H9 (cell line): ENCODE results near the gene CTNNA3. TPM values are rescaled to one million over a fixed set of nuclear protein-coding genes. Genes with fewer than 3 reads are reported as not detected.

Experiments
- DNase-seq: peaks from one replicate; pipeline ENCODE4 v3.0.0-alpha.2; 2017
- H2AFZ ChIP-seq: one replicate; pipeline ENCODE4 v1.6.1; 2013; ENCODE audit warnings: mild to moderate bottlenecking, low read length, control low read depth, moderate library complexity
- H2AK5ac ChIP-seq: 2 replicates; pipeline ENCODE4 v1.6.1; 2013; ENCODE audit warnings: low read length, control low read depth, mixed read lengths; ENCODE audit not compliant: insufficient read length
- H2BK120ac ChIP-seq: one replicate; pipeline ENCODE4 v1.6.1; 2013; ENCODE audit warnings: low read depth, mild to moderate bottlenecking, low read length, control low read depth, inconsistent platforms; ENCODE audit not compliant: poor library complexity, severe bottlenecking
- H2BK12ac ChIP-seq: 2 replicates; pipeline ENCODE4 v1.6.1; 2013; ENCODE audit warnings: low read length, control low read depth, mixed read lengths, low read depth; ENCODE audit not compliant: insufficient read length
- H2BK15ac ChIP-seq: 2 replicates; pipeline ENCODE4 v1.6.1; 2013; ENCODE audit warnings: low read depth, low read length, control low read depth
- H2BK20ac ChIP-seq: one replicate; pipeline ENCODE4 v1.6.1; 2013; ENCODE audit warnings: low read depth, mild to moderate bottlenecking, low read length, control low read depth, inconsistent platforms; ENCODE audit not compliant: poor library complexity, severe bottlenecking
- H2BK5ac ChIP-seq: 2 replicates; pipeline ENCODE4 v1.6.1; 2013; ENCODE audit warnings: low read length, control low read depth, mixed read lengths; ENCODE audit not compliant: insufficient read length
- H3K14ac ChIP-seq: 2 replicates; pipeline ENCODE4 v1.6.1; 2013; ENCODE audit warnings: low read length, control low read depth; ENCODE audit not compliant: insufficient read depth
- H3K18ac ChIP-seq: 2 replicates; pipeline ENCODE4 v1.6.1; 2013; ENCODE audit warnings: low read depth, mild to moderate bottlenecking, mixed read lengths, low read length, control low read depth; ENCODE audit not compliant: insufficient read length
- H3K23ac ChIP-seq: 2 replicates; pipeline ENCODE4 v1.6.1; 2013; ENCODE audit warnings: low read length, control low read depth, mixed read lengths, low read depth; ENCODE audit not compliant: insufficient read length
- H3K23me2 ChIP-seq: 2 replicates; pipeline ENCODE4 v1.6.1; 2013; ENCODE audit warnings: low read depth, mild to moderate bottlenecking, mixed read lengths, low read length, control low read depth; ENCODE audit not compliant: insufficient read length, poor library complexity, severe bottlenecking
- H3K27ac ChIP-seq: 2 replicates; pipeline ENCODE4 v1.5.1; 2013; ENCODE audit warnings: low read length, control low read depth, mixed read lengths, low read depth; ENCODE audit not compliant: insufficient read length
- H3K27me3 ChIP-seq: 2 replicates; pipeline ENCODE4 v1.6.1; 2013; ENCODE audit warnings: low read length, control low read depth, inconsistent platforms; ENCODE audit not compliant: insufficient read depth
- H3K4ac ChIP-seq: 2 replicates; pipeline ENCODE4 v1.6.1; 2013; ENCODE audit warnings: low read depth, mild to moderate bottlenecking, control low read depth, inconsistent platforms, low read length, moderate library complexity
- H3K4me1 ChIP-seq: 2 replicates; pipeline ENCODE4 v1.6.1; 2013; ENCODE audit warnings: low read length, control low read depth, inconsistent platforms; ENCODE audit not compliant: insufficient read depth
- H3K4me2 ChIP-seq: 2 replicates; pipeline ENCODE4 v1.6.1; 2013; ENCODE audit warnings: low read length, control low read depth, mixed read lengths; ENCODE audit not compliant: insufficient read length, insufficient read depth
- H3K56ac ChIP-seq: 2 replicates; pipeline ENCODE4 v1.6.1; 2013; ENCODE audit warnings: low read depth, mild to moderate bottlenecking, mixed read lengths, low read length, control low read depth; ENCODE audit not compliant: insufficient read length
- H3K79me1 ChIP-seq: 2 replicates; pipeline ENCODE4 v1.6.1; 2013; ENCODE audit warnings: low read depth, mild to moderate bottlenecking, moderate library complexity, low read length, control low read depth, inconsistent platforms; ENCODE audit not compliant: insufficient read depth, poor library complexity, severe bottlenecking
- H3K79me2 ChIP-seq: 2 replicates; pipeline ENCODE4 v1.6.1; 2013; ENCODE audit warnings: low read length, control low read depth, inconsistent platforms; ENCODE audit not compliant: insufficient read depth
- H3K9ac ChIP-seq: 2 replicates; pipeline ENCODE4 v1.6.1; 2013; ENCODE audit warnings: low read length, control low read depth, mixed read lengths; ENCODE audit not compliant: insufficient read length; ENCODE audit errors: extremely low read depth
- H3K9me3 ChIP-seq: one replicate; pipeline ENCODE4 v1.6.1; 2013; ENCODE audit warnings: low read depth, low read length, inconsistent platforms; ENCODE audit not compliant: control insufficient read depth
- H3T11ph ChIP-seq: one replicate; pipeline ENCODE4 v1.6.1; 2013; ENCODE audit warnings: mild to moderate bottlenecking, low read length, control low read depth, inconsistent platforms
- H4K20me1 ChIP-seq: one replicate; pipeline ENCODE4 v1.6.1; 2013; ENCODE audit not compliant: control insufficient read depth, insufficient read length, insufficient read depth
- H4K5ac ChIP-seq: 2 replicates; pipeline ENCODE4 v1.6.1; 2013; ENCODE audit warnings: low read depth, mild to moderate bottlenecking, mixed read lengths, low read length, control low read depth; ENCODE audit not compliant: insufficient read length
- H4K8ac ChIP-seq: replicated peaks from 2 replicates; pipeline ENCODE4 v1.6.1; 2013; ENCODE audit warnings: low read length, control low read depth, mixed read lengths, low read depth; ENCODE audit not compliant: insufficient read length
- H4K91ac ChIP-seq: 2 replicates; pipeline ENCODE4 v1.6.1; 2013; ENCODE audit warnings: low read depth, mild to moderate bottlenecking, moderate library complexity, mixed read lengths, low read length, control low read depth; ENCODE audit not compliant: insufficient read length
- H3K27ac Mint-ChIP-seq, 3 experiments: 2 replicates in 2 of 3; 3 replicates in 1 of 3; pipeline ENCODE4 v1.8.0; 2020 to 2021; ENCODE audit warnings: mixed read lengths in 3 of 3, mild to moderate bottlenecking in 1 of 3, moderate library complexity in 1 of 3
- H3K27me3 Mint-ChIP-seq: 2 replicates; pipeline ENCODE4 v1.8.0; 2021; ENCODE audit warnings: low read depth, mild to moderate bottlenecking, moderate library complexity, mixed read lengths
- H3K36me3 Mint-ChIP-seq, 3 experiments: 2 replicates in 2 of 3; 3 replicates in 1 of 3; pipeline ENCODE4 v1.8.0; 2020 to 2021; ENCODE audit warnings: low read depth in 3 of 3, mixed read lengths in 3 of 3; ENCODE audit not compliant: insufficient read depth in 1 of 3
- H3K4me1 Mint-ChIP-seq, 2 experiments: 2 replicates each; pipeline ENCODE4 v1.8.0; 2020; ENCODE audit warnings: mixed read lengths in 2 of 2
- H3K4me3 Mint-ChIP-seq, 2 experiments: 2 replicates in 1 of 2; 3 replicates in 1 of 2; pipeline ENCODE4 v1.8.0; 2020 to 2021; ENCODE audit warnings: mild to moderate bottlenecking in 2 of 2, mixed read lengths in 2 of 2, moderate library complexity in 1 of 2
- H3K9me3 Mint-ChIP-seq, 2 experiments: 2 replicates in 1 of 2; 3 replicates in 1 of 2; pipeline ENCODE4 v1.8.0; 2020; ENCODE audit warnings: mild to moderate bottlenecking in 2 of 2, mixed read lengths in 2 of 2, moderate library complexity in 1 of 2
- CTCF ChIP-seq: fragments of 200-600 bp; sonication (generic); conservative IDR thresholded peaks from 3 replicates; pipeline ENCODE4 v1.8.0; 2021; ENCODE audit warnings: antibody characterized with exemption, mild to moderate bottlenecking
- WGBS: extraction: QIAGEN DNeasy Blood & Tissue Kit; methylation state at CpG from one replicate; pipeline ENCODE4 v1.1.7; 2013; ENCODE audit warnings: missing lambda C conversion rate, low lambda C conversion rate, mixed read lengths; ENCODE audit not compliant: insufficient read length; ENCODE audit errors: extremely low coverage; 5-methylcytosine and 5-hydroxymethylcytosine counted together
- total RNA-seq: library from RNA; stranded (reverse); gene quantifications from 2 replicates; pipeline ENCODE4 v1.2.1, GENCODE V29; 2021

Gene CTNNA3
- total RNA-seq, 1 experiment from 2014 or later: 3.3 TPM

DNA sequence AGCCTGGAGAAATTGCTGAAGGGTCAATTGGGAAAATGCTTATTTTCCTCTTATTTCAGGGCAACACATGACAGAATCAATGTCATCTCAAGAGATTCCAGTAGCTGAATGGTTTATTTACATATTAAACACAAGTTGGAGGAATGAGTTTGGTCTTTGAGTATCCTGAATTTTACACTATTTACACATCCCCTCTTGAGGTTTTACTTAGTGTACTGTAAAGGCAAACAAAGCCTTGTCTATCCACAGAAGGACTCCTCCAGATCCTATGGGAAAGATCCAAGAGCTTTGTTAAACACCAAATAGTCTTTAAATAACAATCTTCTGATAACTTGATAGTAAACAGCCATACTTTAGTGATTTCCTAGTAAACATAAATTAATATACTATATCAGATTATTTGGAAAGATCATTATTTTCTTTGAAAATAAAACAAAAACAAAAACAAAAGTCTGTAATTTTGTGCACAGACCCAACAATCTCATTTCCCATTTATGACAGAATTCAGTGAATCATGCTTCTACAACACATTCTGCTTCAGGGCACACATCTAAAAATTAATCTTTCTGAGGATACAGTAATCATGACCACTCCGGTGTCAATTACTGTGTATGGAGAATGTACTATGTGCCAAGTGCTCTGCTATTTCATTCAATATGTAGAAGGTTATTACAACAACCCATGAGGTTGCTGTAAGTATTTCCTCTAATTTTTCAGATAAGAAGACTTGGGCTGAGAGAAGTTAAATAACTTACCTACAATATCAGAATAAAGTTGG is 1345.2 kb downstream of the CTNNA3 start:
- H4K8ac ChIP-seq: no peak overlapping the region
- no peak for DNase-seq
- H3K4me3 Mint-ChIP-seq: no peak overlapping the region
- no peak overlapping the region for H3K18ac ChIP-seq
- no peak overlapping the region for H3K27ac ChIP-seq
- H3K27ac Mint-ChIP-seq: no peak overlapping the region
- no peak overlapping the region for H3T11ph ChIP-seq
- no CpG with 5 or more reads among the region's 1 CpG for WGBS
- no peak overlapping the region for H3K14ac ChIP-seq
- H2AK5ac ChIP-seq: no peak overlapping the region
- no peak overlapping the region for H4K5ac ChIP-seq
- H3K27me3 Mint-ChIP-seq: no peaks in the 10 kb centered on the region; the same call in 1 of the 2 replicates
- H2BK15ac ChIP-seq: no peak overlapping the region
- TF ChIP-seq CTCF: no peak
- H3K9ac ChIP-seq: no peak overlapping the region
- no peaks in the 10 kb centered on the region for H3K4me1 ChIP-seq
- no peak overlapping the region for H4K91ac ChIP-seq
- no peak overlapping the region for H3K4ac ChIP-seq
- H2BK20ac ChIP-seq: no peak overlapping the region
- no peak overlapping the region for H2BK120ac ChIP-seq
- H3K23me2 ChIP-seq: no peaks in the 10 kb centered on the region
- H3K27me3 ChIP-seq: no peaks in the 10 kb centered on the region
- no peaks in the 10 kb centered on the region for H4K20me1 ChIP-seq
- no peak overlapping the region for H3K23ac ChIP-seq
- H3K36me3 Mint-ChIP-seq: no peaks in the 10 kb centered on the region
- H3K79me2 ChIP-seq: no peaks in the 10 kb centered on the region
- H3K56ac ChIP-seq: no peak overlapping the region
- H2BK5ac ChIP-seq: no peak overlapping the region
- no peaks in the 10 kb centered on the region for H3K9me3 ChIP-seq
- no peak overlapping the region for H3K4me2 ChIP-seq
- no peak overlapping the region for H2BK12ac ChIP-seq
- H2AFZ ChIP-seq: no peak overlapping the region
- H3K4me1 Mint-ChIP-seq: no peaks in the 10 kb centered on the region
- peaks cover 3 to 5% of the 10 kb centered on the region in 2 experiments; a peak in 3 of 5 replicates for H3K9me3 Mint-ChIP-seq
- H3K79me1 ChIP-seq: no peaks in the 10 kb centered on the region
